GM12892 (cell line): Measurements from ENCODE around the gene PEAR1.

Experiments
- POLR2A ChIP-seq: IDR thresholded peaks from 2 replicates; pipeline ENCODE4 v1.6.1; 2011; ENCODE audit warnings: low read depth, low read length, control low read depth
- POLR2AphosphoS5 ChIP-seq: IDR thresholded peaks from 2 replicates; pipeline ENCODE4 v1.6.1; 2011; ENCODE audit warnings: low read depth, low read length, control low read depth
- TAF1 ChIP-seq: IDR thresholded peaks from 2 replicates; pipeline ENCODE4 v1.6.1; 2011; ENCODE audit warnings: low read depth, mild to moderate bottlenecking, control low read depth, low read length, borderline replicate concordance

DNA sequence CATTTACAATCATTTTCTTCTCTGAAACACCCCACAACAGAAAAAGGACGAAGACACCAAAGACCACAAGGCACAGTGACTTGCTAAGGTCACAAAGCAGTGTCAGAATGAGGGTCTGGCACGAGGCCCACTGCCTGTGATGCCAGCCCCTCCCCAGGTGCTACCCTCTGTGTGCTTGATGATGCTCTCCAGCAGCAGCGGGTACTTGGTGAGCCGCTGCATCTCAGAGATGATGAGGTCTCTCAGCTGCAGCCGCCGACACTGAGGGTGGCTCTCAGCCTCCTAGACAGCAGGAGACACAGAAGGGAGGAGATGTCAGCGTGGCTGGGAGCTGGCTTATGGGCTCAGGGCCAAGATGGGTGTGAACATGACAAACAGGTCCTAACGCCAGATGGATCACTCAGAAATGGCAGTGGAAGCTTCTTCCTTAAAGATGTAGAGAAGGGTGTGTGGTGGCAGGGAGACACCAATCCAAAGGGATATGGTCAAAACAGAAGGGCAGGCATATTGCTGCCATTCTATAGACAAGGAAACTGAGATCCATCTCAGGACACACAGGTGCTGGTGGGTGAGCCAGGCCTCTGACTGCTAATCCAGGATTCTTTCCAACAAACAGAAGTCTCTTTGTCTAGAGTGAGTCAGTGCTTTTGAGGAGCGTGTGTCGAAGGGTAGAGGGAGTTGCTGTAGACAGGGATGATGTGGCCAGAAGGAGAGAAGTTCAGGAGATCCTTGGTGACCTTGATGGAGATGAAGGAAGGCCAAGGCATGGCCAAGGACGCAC, 52.6 kb downstream of the PEAR1 start:
- no peak for TF ChIP-seq POLR2AphosphoS5
- no peak for TF ChIP-seq POLR2A
- TF ChIP-seq TAF1: no peak
